ENCODE data around the gene NAV2.

- TF ChIP-seq CTCF (conservative IDR thresholded peaks at IDR 0.05): no peak
- TF ChIP-seq EZH2 (IDR thresholded peaks at IDR 0.05; ENCODE audit: low read depth): no peak
These were observed 203.2 kb downstream of the NAV2 start for GRCh38 chr11:19915808-19916207.

All from PC-9 (cell line).